B cell (primary cell): ENCODE measurements around the gene CPEB3. TPM values are rescaled to one million over a fixed set of nuclear protein-coding genes. Genes with fewer than 3 reads are reported as not detected.

Experiments
- ATAC-seq: fragments of 200-7000 bp; cut with Tn5 transposase; one replicate; pipeline ENCODE4 v1.10.0; 2021; ENCODE audit warnings: low read depth, mild to moderate bottlenecking, moderate number of reproducible peaks, moderate library complexity
- CTCF ChIA-PET: fragments of 350-600 bp; sonication (Branson Sonifier 250); formaldehyde crosslinking; loops from one replicate; lab custom pipeline; 2021; ENCODE audit warnings: antibody characterized with exemption, inconsistent platforms; lab: Charles Lee
- POLR2A ChIA-PET: fragments of 350-600 bp; sonication (Branson Sonifier 250); formaldehyde crosslinking; loops from one replicate; lab custom pipeline; 2021; ENCODE audit warnings: antibody characterized with exemption; lab: Charles Lee
- DNase-seq: peaks from one replicate; pipeline ENCODE4 v3.0.0; 2013
- H2AFZ ChIP-seq: 2 replicates; pipeline ENCODE4 v1.6.1; 2012; ENCODE audit warnings: mild to moderate bottlenecking, low read depth, low read length; ENCODE audit not compliant: insufficient read depth, poor library complexity, severe bottlenecking
- H3K27ac ChIP-seq, 2 donors: 1 replicate in 1 of 2; 2 replicates in 1 of 2; pipeline ENCODE4 v1.5.1; 2012 to 2013; ENCODE audit warnings: low read length in 2 of 2, mild to moderate bottlenecking in 2 of 2, moderate library complexity in 1 of 2
- H3K27me3 ChIP-seq, 4 experiments: fragments of 200-600 bp in 1 of 4; sonication (generic) in 1 of 4; replicated peaks in 1 of 4; 1 replicate in 2 of 4; 2 replicates in 2 of 4; pipeline versions ENCODE4 v1.6.1 to v1.7.0; 2013 to 2016; ENCODE audit warnings: low read length in 3 of 4, mild to moderate bottlenecking in 2 of 4, mixed read lengths in 1 of 4, moderate library complexity in 1 of 4; ENCODE audit not compliant: insufficient read depth in 4 of 4, control insufficient read depth in 3 of 4; ENCODE audit errors: control extremely low read depth in 1 of 4
- H3K36me3 ChIP-seq, 2 experiments: replicated peaks in 1 of 2; 1 replicate in 1 of 2; 2 replicates in 1 of 2; pipeline versions ENCODE4 v1.6.1 to v1.7.1; 2013; ENCODE audit warnings: low read length in 1 of 2; ENCODE audit not compliant: insufficient read depth in 2 of 2, control insufficient read depth in 1 of 2; ENCODE audit errors: control extremely low read depth in 1 of 2, extremely low read depth in 1 of 2
- H3K4me1 ChIP-seq, 2 donors: fragments of 200-600 bp in 1 of 2; sonication (generic) in 1 of 2; 1 replicate in 1 of 2; 2 replicates in 1 of 2; pipeline versions ENCODE4 v1.5.1 to v1.6.1; 2013 to 2017; ENCODE audit warnings: low read length in 2 of 2; ENCODE audit not compliant: control insufficient read depth in 2 of 2, insufficient read depth in 2 of 2
- H3K4me2 ChIP-seq: replicated peaks from 2 replicates; pipeline ENCODE3; 2012; ENCODE audit warnings: mild to moderate bottlenecking, low read depth, low read length; ENCODE audit not compliant: poor library complexity, severe bottlenecking
- H3K4me3 ChIP-seq, 5 experiments: fragments of 200-600 bp in 1 of 5; sonication (generic) in 1 of 5; 1 replicate in 3 of 5; 2 replicates in 2 of 5; pipeline versions ENCODE4 v1.5.1 to v1.7.0; 2011 to 2016; ENCODE audit warnings: low read length in 4 of 5, mild to moderate bottlenecking in 4 of 5, low read depth in 2 of 5, control low read depth in 1 of 5, moderate library complexity in 1 of 5; ENCODE audit not compliant: insufficient read depth in 1 of 5; ENCODE audit errors: control extremely low read depth in 1 of 5, extremely low read depth in 1 of 5
- H3K79me2 ChIP-seq: fragments of 200-600 bp; sonication (generic); one replicate; pipeline ENCODE4 v1.6.0; 2016; ENCODE audit warnings: low read length; ENCODE audit not compliant: control insufficient read depth, insufficient read depth
- H3K9ac ChIP-seq: fragments of 200-600 bp; sonication (generic); 2 replicates; pipeline ENCODE4 v1.6.1; 2017; ENCODE audit warnings: mild to moderate bottlenecking, low read length, moderate library complexity
- H3K9me3 ChIP-seq, 3 donors: one replicate each; pipeline versions ENCODE4 v1.6.1 to v1.7.1; 2013; ENCODE audit warnings: low read length in 2 of 3; ENCODE audit not compliant: control insufficient read depth in 2 of 3, insufficient read depth in 1 of 3; ENCODE audit errors: control extremely low read depth in 1 of 3
- H4K20me1 ChIP-seq: 2 replicates; pipeline ENCODE4 v1.6.0; 2012; ENCODE audit warnings: mild to moderate bottlenecking, low read length; ENCODE audit not compliant: insufficient read depth, control insufficient read depth, poor library complexity, severe bottlenecking
- H3K27ac Mint-ChIP-seq: one replicate; pipeline ENCODE4 v1.8.0; 2021; ENCODE audit warnings: mixed read lengths
- H3K27me3 Mint-ChIP-seq: one replicate; pipeline ENCODE4 v1.8.0; 2021; ENCODE audit warnings: mixed read lengths
- H3K4me1 Mint-ChIP-seq: one replicate; pipeline ENCODE4 v1.8.0; 2021; ENCODE audit warnings: mixed read lengths
- H3K4me3 Mint-ChIP-seq: one replicate; pipeline ENCODE4 v1.8.0; 2021; ENCODE audit warnings: mixed read lengths
- H3K9me3 Mint-ChIP-seq: one replicate; pipeline ENCODE4 v1.8.0; 2022; ENCODE audit warnings: mixed read lengths; ENCODE audit not compliant: insufficient read depth
- CTCF ChIP-seq: fragments of 200-600 bp; IDR thresholded peaks from one replicate; pipeline ENCODE4 v1.8.0; 2022; ENCODE audit warnings: antibody characterized with exemption, mild to moderate bottlenecking
- EZH2 ChIP-seq: IDR thresholded peaks from 2 replicates; pipeline ENCODE4 v1.6.1; 2012; ENCODE audit warnings: borderline replicate concordance, low read depth, mild to moderate bottlenecking, moderate library complexity, low read length; ENCODE audit not compliant: insufficient read depth, poor library complexity, severe bottlenecking
- WGBS: methylation state at CpG from one replicate; pipeline ENCODE4 v1.1.5; 2013; ENCODE audit warnings: missing lambda C conversion rate; ENCODE audit not compliant: insufficient coverage; 5-methylcytosine and 5-hydroxymethylcytosine counted together
- intact Hi-C: fragments of 100-400 bp; cut with micrococcal nuclease; formaldehyde crosslinking; loops from one replicate; pipeline ENCODE4 v1.10.0; 2022
- polyA plus RNA-seq: library from polyadenylated mRNA; depleted of rRNA; stranded (reverse); fragments of >200 nt; gene quantifications from 2 replicates; pipeline ENCODE4 v1.2.3, GENCODE V29; 2012
- total RNA-seq, 2 donors: library from RNA; stranded (reverse); fragments of 120-200 nt in 1 of 2; gene quantifications; 1 replicate in 1 of 2; 2 replicates in 1 of 2; pipeline versions ENCODE4 v1.2.3 to v1.2.4, GENCODE V29; 2013 to 2022

CPEB3 gene
- total and polyA plus RNA-seq, 2 donors (not counting 1 experiment from before 2014, with no cell fraction given): 1.6 to 6.7 TPM

GRCh38 chr10:92122941-92123450 lies 167.9 kb downstream of the CPEB3 start:
- POLR2A ChIA-PET: no interaction called here
- no peak for ATAC-seq
- no peak overlapping the region for H3K4me3 Mint-ChIP-seq
- Histone ChIP-seq H3K27ac (no peak overlapping the region), H3K27me3 (no peaks in the 10 kb centered on the region), H3K9ac (no peak overlapping the region), H4K20me1 (no peaks in the 10 kb centered on the region), H3K79me2 (peaks cover 34% of the 10 kb centered on the region), H3K4me2 (no peak overlapping the region), H3K4me1 (peaks cover 0 to 6% of the 10 kb centered on the region in 2 donors), H2AFZ (no peak overlapping the region), H3K4me3 (no peak overlapping the region), H3K36me3 (no peaks in the 10 kb centered on the region), H3K9me3 (no peaks in the 10 kb centered on the region)
- H3K27me3 Mint-ChIP-seq: no peaks in the 10 kb centered on the region
- TF ChIP-seq CTCF (no peak), EZH2 (no peak)
- peaks cover 22% of the 10 kb centered on the region for H3K4me1 Mint-ChIP-seq
- H3K27ac Mint-ChIP-seq: no peak overlapping the region
- H3K9me3 Mint-ChIP-seq: no peaks in the 10 kb centered on the region
- CTCF ChIA-PET: interaction anchor here (2.2 kb wide), 1 partner anchor 35 kb away, joined by 8 read pairs; no protein-coding TSS in a partner anchor
- 80% methylated on average over 2 of the region's 5 CpGs for WGBS
- no peak for DNase-seq
- intact Hi-C loops: no loop called here

GRCh38 chr10:92121686-92122492 lies 169.0 kb downstream of the CPEB3 start:
- CTCF ChIA-PET: no interaction called here
- no peak overlapping the region for H3K27ac Mint-ChIP-seq
- POLR2A ChIA-PET: no interaction called here
- no peaks in the 10 kb centered on the region for H3K27me3 Mint-ChIP-seq
- H3K4me3 ChIP-seq: no peak overlapping the region
- H3K4me2 ChIP-seq: no peak overlapping the region
- H3K9me3 ChIP-seq: no peaks in the 10 kb centered on the region
- H3K9ac ChIP-seq: no peak overlapping the region
- H2AFZ ChIP-seq: no peak overlapping the region
- H3K79me2 ChIP-seq: peaks cover 23% of the 10 kb centered on the region
- H3K4me3 Mint-ChIP-seq: no peak overlapping the region
- peaks cover 14% of the 10 kb centered on the region for H3K4me1 Mint-ChIP-seq
- H3K4me1 ChIP-seq: no peaks in the 10 kb centered on the region
- H3K27ac ChIP-seq: no peak overlapping the region
- H3K27me3 ChIP-seq: no peaks in the 10 kb centered on the region
- TF ChIP-seq CTCF (no peak), EZH2 (no peak)
- no peaks in the 10 kb centered on the region for H3K36me3 ChIP-seq
- no peak for DNase-seq
- intact Hi-C loops: no loop called here
- WGBS: 100% methylated on average over 2 of the region's 3 CpGs
- H3K9me3 Mint-ChIP-seq: no peaks in the 10 kb centered on the region
- ATAC-seq: no peak
- no peaks in the 10 kb centered on the region for H4K20me1 ChIP-seq
